Activated CD4-positive, alpha-beta T cell treated with anti-CD3 and anti-CD28 coated beads, Interleukin-2, amount 10 ng/mL, durations not matched to agents 7 days and 5 days (primary cell): ENCODE measurements around the gene POLL. TPM values are rescaled to one million over a fixed set of nuclear protein-coding genes. Genes with fewer than 3 reads are reported as not detected.
A peak's percentile ranks its signal among the peaks of the same experiment; 100 is the strongest.
"Not testable (repeated sequence)": the region's sequence is repeated elsewhere in the genome, so short reads cannot be mapped to it uniquely, and the experiment has no call there.

Experiments
- CTCF ChIA-PET: fragments of 350-600 bp; sonication (Branson Sonifier 250); formaldehyde crosslinking; loops from one replicate; lab custom pipeline; 2021; ENCODE audit warnings: antibody characterized with exemption; lab: Charles Lee
- POLR2A ChIA-PET: fragments of 350-600 bp; sonication (Branson Sonifier 250); formaldehyde crosslinking; loops from one replicate; lab custom pipeline; 2021; ENCODE audit warnings: antibody characterized with exemption; lab: Charles Lee
- DNase-seq: peaks from one replicate; pipeline ENCODE4 v3.0.0-alpha.2; 2020
- H3K27ac Mint-ChIP-seq: one replicate; pipeline ENCODE4 v1.8.0; 2021; ENCODE audit warnings: mild to moderate bottlenecking, moderate library complexity, mixed read lengths
- H3K27me3 Mint-ChIP-seq: one replicate; pipeline ENCODE4 v1.8.0; 2021; ENCODE audit warnings: mixed read lengths
- H3K36me3 Mint-ChIP-seq: one replicate; pipeline ENCODE4 v1.8.0; 2021; ENCODE audit warnings: low read depth, mixed read lengths
- H3K4me1 Mint-ChIP-seq: one replicate; pipeline ENCODE4 v1.8.0; 2021; ENCODE audit warnings: mixed read lengths
- H3K4me3 Mint-ChIP-seq: one replicate; pipeline ENCODE4 v1.8.0; 2021; ENCODE audit warnings: mild to moderate bottlenecking, moderate library complexity, mixed read lengths
- H3K9me3 Mint-ChIP-seq: one replicate; pipeline ENCODE4 v1.8.0; 2021; ENCODE audit warnings: mixed read lengths
- total RNA-seq, 2 experiments: library from RNA; stranded (reverse); gene quantifications; one replicate each; pipeline ENCODE4 v1.2.3, GENCODE V29; 2021

Gene POLL
- total RNA-seq, 2 experiments from 2014 or later, result 26.5 to 35.3 TPM

DNA sequence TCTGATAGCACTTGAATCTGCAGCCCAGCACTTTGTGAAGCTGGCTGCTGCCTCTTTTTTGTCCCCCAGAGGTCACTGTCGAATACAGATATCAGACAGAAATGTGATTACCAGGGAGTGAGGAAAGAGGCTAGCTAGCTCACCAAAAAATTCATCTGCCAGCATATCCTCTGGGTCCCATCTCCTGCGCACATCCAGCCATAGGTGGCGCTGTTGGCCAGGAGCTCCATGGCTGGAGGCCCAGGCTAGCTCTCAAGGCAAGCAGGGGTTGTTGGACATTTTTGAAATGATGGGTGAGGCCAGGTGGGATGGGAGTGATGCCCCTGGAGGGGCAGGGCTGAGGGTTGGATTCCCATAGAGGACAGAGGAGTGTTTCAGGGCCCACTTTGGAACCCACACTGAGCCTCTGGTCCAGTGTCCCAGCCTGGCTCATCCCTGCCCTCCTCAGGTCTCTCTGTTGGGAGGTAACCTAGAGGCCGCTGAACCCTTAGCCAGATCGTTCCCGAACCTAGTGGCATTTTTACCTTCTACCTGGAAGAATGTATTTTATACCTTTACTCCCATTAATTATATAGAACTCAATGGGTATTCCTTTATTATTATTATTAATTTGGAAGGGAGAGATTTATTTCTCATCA is 14.8 kb upstream of the POLL start:
- no peaks in the 10 kb centered on the region for H3K27me3 Mint-ChIP-seq
- peak; percentile 78 for DNase-seq
- H3K36me3 Mint-ChIP-seq, result no peaks in the 10 kb centered on the region
- no peak overlapping the region for H3K27ac Mint-ChIP-seq
- POLR2A ChIA-PET, result interaction anchor here (1.0 kb wide), 1 partner anchor 20 kb away, joined by 3 read pairs; no protein-coding TSS in a partner anchor
- H3K9me3 Mint-ChIP-seq, result no peaks in the 10 kb centered on the region
- no peak overlapping the region for H3K4me3 Mint-ChIP-seq
- no peaks in the 10 kb centered on the region for H3K4me1 Mint-ChIP-seq
- CTCF ChIA-PET, result interaction anchor here (0.5 to 2.0 kb wide), 9 partner anchors 8 to 1290 kb away, joined by 3 to 30 read pairs (median 4); partner anchors contain the start of gene NPM3

DNA sequence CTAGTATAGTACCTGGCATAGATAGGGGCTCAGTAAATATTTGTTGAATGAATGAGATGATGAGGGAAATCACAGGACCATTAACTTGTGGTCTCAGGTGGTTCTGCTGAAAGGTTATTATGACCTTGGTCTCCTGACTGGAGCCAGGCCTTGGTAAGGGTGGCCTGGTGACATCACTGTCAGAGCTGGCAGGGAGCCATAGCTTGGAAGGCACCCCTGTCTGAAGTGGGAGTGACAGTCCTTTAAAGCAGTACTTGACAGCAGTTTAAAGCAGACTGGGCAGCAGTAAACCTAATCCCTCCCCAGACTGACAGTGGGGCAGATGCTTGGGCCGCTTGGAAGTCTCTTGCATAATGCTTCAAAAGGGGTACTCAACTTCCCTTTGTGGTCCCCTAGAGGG is 13.5 kb upstream of the POLL start:
- Mint-ChIP-seq H3K27ac (no peak overlapping the region), H3K9me3 (no peaks in the 10 kb centered on the region), H3K4me1 (no peaks in the 10 kb centered on the region), H3K27me3 (no peaks in the 10 kb centered on the region), H3K36me3 (no peaks in the 10 kb centered on the region), H3K4me3 (no peak overlapping the region)
- no peak for DNase-seq
- ChIA-PET POLR2A (no interaction called here), CTCF (interaction anchor here (1.8 to 2.0 kb wide), 2 partner anchors 12 to 180 kb away, joined by 4 to 30 read pairs; partner anchors contain the start of gene NPM3)

DNA sequence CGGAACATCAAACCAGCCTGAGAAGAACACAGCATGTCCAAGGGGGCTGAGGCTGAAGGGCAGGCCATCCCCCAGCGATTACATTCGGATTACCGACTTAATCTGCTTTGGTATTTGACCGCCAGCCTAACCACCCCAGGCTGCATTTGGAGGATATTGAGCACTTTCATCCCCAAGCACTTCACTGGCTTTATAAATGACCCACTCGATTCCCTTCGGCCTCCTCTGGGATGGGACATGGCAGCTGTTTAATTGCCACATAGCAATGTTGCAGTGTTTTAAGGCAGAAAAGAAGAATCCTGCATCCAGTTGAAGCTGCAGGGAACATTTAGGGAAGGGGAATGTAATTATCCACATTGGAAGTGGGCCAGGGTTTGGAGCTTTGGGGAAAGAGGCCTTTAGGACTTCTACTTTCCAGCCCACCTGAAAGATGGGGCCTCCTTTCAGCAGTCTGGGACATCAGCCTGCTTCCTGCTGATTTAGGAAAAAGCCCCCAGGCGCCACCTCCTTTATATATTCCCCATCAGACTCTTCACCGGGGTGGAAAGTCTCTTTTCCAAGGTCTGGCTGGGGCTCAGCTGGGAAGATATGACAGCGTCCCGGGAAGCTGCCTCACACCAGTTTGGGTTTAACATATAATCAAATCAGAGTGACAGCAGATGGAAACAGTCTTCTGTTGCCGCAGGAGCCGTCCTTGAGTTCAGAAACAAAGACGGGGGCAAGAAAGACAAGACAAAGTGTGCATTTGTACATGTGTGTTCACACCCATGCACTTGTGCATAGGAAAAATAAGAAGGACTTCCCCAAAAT is 9.2 kb upstream of the POLL start:
- CTCF ChIA-PET, result interaction anchor here (0.9 to 2.0 kb wide), 3 partner anchors 12 to 183 kb away, joined by 3 to 7 read pairs (median 3); no protein-coding TSS in a partner anchor
- Mint-ChIP-seq H3K36me3 (no peaks in the 10 kb centered on the region), H3K27ac (no peak overlapping the region), H3K4me1 (no peaks in the 10 kb centered on the region), H3K27me3 (no peaks in the 10 kb centered on the region), H3K4me3 (no peak overlapping the region), H3K9me3 (no peaks in the 10 kb centered on the region)
- no peak for DNase-seq
- POLR2A ChIA-PET, result no interaction called here

DNA sequence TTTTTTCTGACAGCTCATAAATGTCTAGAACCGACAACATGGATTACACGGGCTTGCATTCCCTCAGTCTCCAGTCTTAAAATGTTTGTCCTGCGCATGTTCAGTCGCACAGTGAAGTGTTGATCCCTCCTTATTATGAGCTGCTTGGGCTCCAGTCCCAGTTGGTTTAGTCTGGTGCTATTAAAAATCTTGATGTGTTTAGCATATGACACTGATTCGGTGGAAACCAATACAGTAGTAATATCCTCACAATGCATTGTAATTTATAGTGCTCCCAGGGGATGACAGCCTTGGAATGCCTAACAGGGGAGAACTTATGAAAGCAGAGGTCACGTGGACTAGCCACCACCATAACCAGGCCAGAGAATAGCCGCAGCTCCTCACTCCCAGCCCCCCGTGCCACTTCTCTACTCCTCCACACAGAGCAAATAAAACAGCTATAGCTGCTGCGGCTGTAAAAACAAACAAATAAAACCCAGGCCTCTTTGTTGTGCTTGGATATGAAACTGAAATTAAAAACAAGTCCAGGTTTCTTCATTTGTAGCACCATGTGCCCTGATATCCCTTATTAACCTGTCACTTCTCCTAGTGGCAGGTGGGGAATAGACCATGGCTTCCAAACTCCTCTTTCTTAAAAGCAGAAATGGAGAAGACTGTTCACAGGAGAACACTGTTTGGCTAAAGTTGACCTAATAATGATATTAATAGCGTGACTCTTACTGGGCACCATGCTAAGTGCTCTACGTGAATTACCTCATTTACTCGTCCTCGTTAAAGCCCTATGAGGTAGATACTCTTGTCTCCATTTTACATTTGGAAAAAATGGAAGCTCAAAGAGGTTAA is 7.8 kb upstream of the POLL start:
- Mint-ChIP-seq H3K27me3 (no peaks in the 10 kb centered on the region), H3K4me3 (no peak overlapping the region), H3K36me3 (no peaks in the 10 kb centered on the region), H3K9me3 (no peaks in the 10 kb centered on the region), H3K4me1 (no peaks in the 10 kb centered on the region), H3K27ac (no peak overlapping the region)
- no peak for DNase-seq
- ChIA-PET POLR2A (no interaction called here), CTCF (interaction anchor here (0.8 to 1.1 kb wide), 2 partner anchors 11 to 15 kb away, joined by 3 read pairs; no protein-coding TSS in a partner anchor)

GRCh38 chr10:101593331-101593730 is 5.3 kb upstream of the POLL start:
- CTCF ChIA-PET, result interaction anchor here (1.5 kb wide), 1 partner anchor 188 kb away, joined by 4 read pairs; no protein-coding TSS in a partner anchor
- H3K27ac Mint-ChIP-seq, DNase-seq, POLR2A ChIA-PET, H3K4me1 Mint-ChIP-seq, H3K4me3 Mint-ChIP-seq, H3K9me3 Mint-ChIP-seq, H3K36me3 Mint-ChIP-seq, H3K27me3 Mint-ChIP-seq: not testable (repeated sequence)

DNA sequence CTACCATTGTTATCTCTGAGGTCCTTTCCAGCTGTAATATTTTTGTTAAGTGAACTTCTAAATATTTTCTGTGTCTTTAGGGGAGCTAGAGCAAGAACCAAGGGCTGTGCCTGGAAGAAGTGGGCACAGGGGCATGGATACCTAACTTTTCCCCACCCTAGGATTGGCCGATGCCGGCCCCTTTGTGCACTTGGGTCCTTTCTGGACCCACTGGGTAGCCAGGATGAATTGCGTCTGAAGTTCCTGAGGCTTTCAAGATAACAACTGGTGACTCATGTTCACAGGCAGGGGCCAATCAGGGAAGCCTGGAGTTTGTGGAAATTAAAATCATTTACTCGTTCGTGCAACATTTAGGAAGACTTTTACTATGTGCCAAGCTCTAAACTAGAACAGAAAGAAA is 822 bp upstream of the POLL start:
- Mint-ChIP-seq H3K36me3 (peaks cover 3% of the 10 kb centered on the region), H3K9me3 (no peaks in the 10 kb centered on the region), H3K27ac (no peak overlapping the region), H3K27me3 (peaks cover 2% of the 10 kb centered on the region), H3K4me3 (peak overlapping the region; percentile 92), H3K4me1 (peaks cover 26% of the 10 kb centered on the region)
- ChIA-PET CTCF (interaction anchor here (0.6 to 1.8 kb wide), 3 partner anchors 10 to 1592 kb away, joined by 3 to 5 read pairs (median 4); no protein-coding TSS in a partner anchor), POLR2A (no interaction called here)
- no peak for DNase-seq

- Mint-ChIP-seq H3K4me3 (peak overlapping the region; percentile 30), H3K9me3 (no peaks in the 10 kb centered on the region), H3K27me3 (peaks cover 2% of the 10 kb centered on the region), H3K4me1 (peaks cover 26% of the 10 kb centered on the region), H3K36me3 (peaks cover 3% of the 10 kb centered on the region), H3K27ac (no peak overlapping the region)
- DNase-seq, result no peak
- ChIA-PET POLR2A (no interaction called here), CTCF (interaction anchor here (1.3 to 1.7 kb wide), 3 partner anchors 10 to 14 kb away, joined by 3 read pairs; no protein-coding TSS in a partner anchor)
Observed at GRCh38 chr10:101585841-101586240, 2.2 kb downstream of the POLL start.

GRCh38 chr10:101580486-101581399 is 7.3 kb downstream of the POLL start:
- CTCF ChIA-PET, result interaction anchor here (0.7 to 3.9 kb wide), 3 partner anchors 10 to 178 kb away, joined by 3 to 21 read pairs (median 3); no protein-coding TSS in a partner anchor
- DNase-seq, result no peak
- peak overlapping the region; percentile 46 for H3K27ac Mint-ChIP-seq
- POLR2A ChIA-PET, result interaction anchor here (0.6 kb wide), 1 partner anchor 61 kb away, joined by 11 read pairs; no protein-coding TSS in a partner anchor
- no peaks in the 10 kb centered on the region for H3K27me3 Mint-ChIP-seq
- H3K4me3 Mint-ChIP-seq, result no peak overlapping the region
- no peaks in the 10 kb centered on the region for H3K9me3 Mint-ChIP-seq
- H3K4me1 Mint-ChIP-seq, result peaks cover 3% of the 10 kb centered on the region
- H3K36me3 Mint-ChIP-seq, result peaks cover 3% of the 10 kb centered on the region

- Mint-ChIP-seq H3K27me3 (no peaks in the 10 kb centered on the region), H3K9me3 (no peaks in the 10 kb centered on the region), H3K4me3 (no peak overlapping the region), H3K27ac (no peak overlapping the region), H3K36me3 (peaks cover 3% of the 10 kb centered on the region), H3K4me1 (no peaks in the 10 kb centered on the region)
- POLR2A ChIA-PET, result no interaction called here
- CTCF ChIA-PET, result interaction anchor here (2.1 to 3.9 kb wide), 2 partner anchors 8 to 9 kb away, joined by 5 to 21 read pairs; partner anchors contain the start of genes DPCD and POLL
- no peak for DNase-seq
Observed at GRCh38 chr10:101579516-101579870, 8.6 kb downstream of the POLL start.

GRCh38 chr10:101578803-101579515 is 9.1 kb downstream of the POLL start:
- Mint-ChIP-seq H3K4me1 (no peaks in the 10 kb centered on the region), H3K36me3 (no peaks in the 10 kb centered on the region), H3K4me3 (no peak overlapping the region), H3K27me3 (no peaks in the 10 kb centered on the region), H3K27ac (no peak overlapping the region), H3K9me3 (no peaks in the 10 kb centered on the region)
- ChIA-PET POLR2A (no interaction called here), CTCF (interaction anchor here (1.5 to 2.1 kb wide), 2 partner anchors 9 to 202 kb away, joined by 4 to 5 read pairs; partner anchors contain the start of genes DPCD and POLL)
- no peak for DNase-seq

- no peak overlapping the region for H3K27ac Mint-ChIP-seq
- POLR2A ChIA-PET, result no interaction called here
- no peaks in the 10 kb centered on the region for H3K27me3 Mint-ChIP-seq
- CTCF ChIA-PET, result interaction anchor here (1.5 to 2.1 kb wide), 2 partner anchors 10 to 203 kb away, joined by 4 to 5 read pairs; partner anchors contain the start of genes DPCD and POLL
- no peaks in the 10 kb centered on the region for H3K36me3 Mint-ChIP-seq
- no peaks in the 10 kb centered on the region for H3K9me3 Mint-ChIP-seq
- no peak overlapping the region for H3K4me3 Mint-ChIP-seq
- no peaks in the 10 kb centered on the region for H3K4me1 Mint-ChIP-seq
- DNase-seq, result no peak
Observed at GRCh38 chr10:101578192-101578591, 9.9 kb downstream of the POLL start.
